22Rv1 (cell line): ENCODE measurements around the gene SLC35F3.

ENCODE experiments used
- ZFX ChIP-seq: fragments of 450-650 bp; IDR thresholded peaks from 2 replicates; pipeline ENCODE4 v1.6.1; 2017; ENCODE audit warnings: antibody characterized with exemption, borderline replicate concordance
- TF ChIP-seq, protein P1 (sequence below): fragments of 450-650 bp; IDR thresholded peaks from 2 replicates; pipeline ENCODE4 v1.5.1; 2017; ENCODE audit warnings: mild to moderate bottlenecking

GRCh38 chr1:234372011-234372757 is 467.7 kb downstream of the SLC35F3 start:
- TF ChIP-seq, protein P1, sequence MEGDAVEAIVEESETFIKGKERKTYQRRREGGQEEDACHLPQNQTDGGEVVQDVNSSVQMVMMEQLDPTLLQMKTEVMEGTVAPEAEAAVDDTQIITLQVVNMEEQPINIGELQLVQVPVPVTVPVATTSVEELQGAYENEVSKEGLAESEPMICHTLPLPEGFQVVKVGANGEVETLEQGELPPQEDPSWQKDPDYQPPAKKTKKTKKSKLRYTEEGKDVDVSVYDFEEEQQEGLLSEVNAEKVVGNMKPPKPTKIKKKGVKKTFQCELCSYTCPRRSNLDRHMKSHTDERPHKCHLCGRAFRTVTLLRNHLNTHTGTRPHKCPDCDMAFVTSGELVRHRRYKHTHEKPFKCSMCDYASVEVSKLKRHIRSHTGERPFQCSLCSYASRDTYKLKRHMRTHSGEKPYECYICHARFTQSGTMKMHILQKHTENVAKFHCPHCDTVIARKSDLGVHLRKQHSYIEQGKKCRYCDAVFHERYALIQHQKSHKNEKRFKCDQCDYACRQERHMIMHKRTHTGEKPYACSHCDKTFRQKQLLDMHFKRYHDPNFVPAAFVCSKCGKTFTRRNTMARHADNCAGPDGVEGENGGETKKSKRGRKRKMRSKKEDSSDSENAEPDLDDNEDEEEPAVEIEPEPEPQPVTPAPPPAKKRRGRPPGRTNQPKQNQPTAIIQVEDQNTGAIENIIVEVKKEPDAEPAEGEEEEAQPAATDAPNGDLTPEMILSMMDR, result peak; percentile 0; the same call in 1 of the 2 replicates
- TF ChIP-seq ZFX, result no peak
